HG03520 (cell line): Measurements from ENCODE around the gene TNFRSF13B.
"Not testable (repeated sequence)": the region's sequence is repeated elsewhere in the genome, so short reads cannot be mapped to it uniquely, and the experiment has no call there.

Experiments
- ATAC-seq: cut with Tn5 transposase; IDR thresholded peaks from one replicate; pipeline ENCODE4 v1.9.1; 2021; ENCODE audit warnings: mild to moderate bottlenecking, moderate library complexity; ENCODE audit not compliant: unreplicated experiment

TNFRSF13B gene

GRCh38 chr17:17007891-17008290 lies 36.0 kb upstream of the TNFRSF13B start:
- not testable (repeated sequence) for ATAC-seq

GRCh38 chr17:17004997-17005614 lies 33.2 kb upstream of the TNFRSF13B start:
- not testable (repeated sequence) for ATAC-seq

GRCh38 chr17:17004251-17004996 lies 32.5 kb upstream of the TNFRSF13B start:
- ATAC-seq = no peak

GRCh38 chr17:17002731-17003715 lies 31.1 kb upstream of the TNFRSF13B start:
- ATAC-seq = not testable (repeated sequence)

- ATAC-seq = no peak
These were observed 30.1 kb upstream of the TNFRSF13B start for GRCh38 chr17:17001874-17002520.

GRCh38 chr17:17001076-17001777 lies 29.3 kb upstream of the TNFRSF13B start:
- no peak for ATAC-seq

GRCh38 chr17:16999931-17000625 lies 28.2 kb upstream of the TNFRSF13B start:
- ATAC-seq = no peak

- no peak for ATAC-seq
These were observed 25.9 kb upstream of the TNFRSF13B start for GRCh38 chr17:16997514-16998429.

GRCh38 chr17:16996726-16997125 lies 24.8 kb upstream of the TNFRSF13B start:
- ATAC-seq = not testable (repeated sequence)

- no peak for ATAC-seq
These were observed 24.0 kb upstream of the TNFRSF13B start for GRCh38 chr17:16995930-16996329.

- ATAC-seq = no peak
These were observed 22.7 kb upstream of the TNFRSF13B start for GRCh38 chr17:16994631-16995030.

- ATAC-seq = no peak
These were observed 19.6 kb upstream of the TNFRSF13B start for GRCh38 chr17:16991349-16992009.

- ATAC-seq = no peak
These were observed 18.3 kb upstream of the TNFRSF13B start for GRCh38 chr17:16989953-16990860.

GRCh38 chr17:16989230-16989952 lies 17.5 kb upstream of the TNFRSF13B start:
- no peak for ATAC-seq

GRCh38 chr17:16988749-16989229 lies 16.9 kb upstream of the TNFRSF13B start:
- no peak for ATAC-seq
